ENCODE results near the gene LZTS2.

- no peak for TF ChIP-seq CTCF (IDR thresholded peaks at IDR 0.05)
- TF ChIP-seq EP300 (IDR thresholded peaks at IDR 0.05): peak in 1 of 2 donors; percentile 64
- no peak for TF ChIP-seq POLR2A (IDR thresholded peaks at IDR 0.05)
These were observed 14.3 kb upstream of the LZTS2 start for GRCh38 chr10:100985336-100985735.

All from tibial nerve (tissue), 4 donors.